Gastroesophageal sphincter (tissue), 4 donors: ENCODE results near the gene METAP1D. TPM values are rescaled to one million over a fixed set of nuclear protein-coding genes. Genes with fewer than 3 reads are reported as not detected.
"Not testable (repeated sequence)": the region's sequence is repeated elsewhere in the genome, so short reads cannot be mapped to it uniquely, and the experiment has no call there.

ENCODE experiments used
- ATAC-seq: fragments of 150-250 bp; one replicate; pipeline ENCODE4 v1.9.1; 2016; ENCODE audit warnings: mild to moderate bottlenecking, moderate library complexity
- H3K27ac ChIP-seq, 4 donors: fragments of 200-600 bp; sonication (generic) in 3 of 4; 1 replicate in 3 of 4; 2 replicates in 1 of 4; pipeline ENCODE4 v1.5.1; 2016 to 2019
- H3K27me3 ChIP-seq: fragments of 200-600 bp; sonication (generic); one replicate; pipeline ENCODE4 v1.5.1; 2019
- H3K36me3 ChIP-seq, 2 donors: fragments of 200-600 bp; sonication (generic); one replicate each; pipeline ENCODE4 v1.5.1; 2019; ENCODE audit warnings: control low read depth in 1 of 2
- H3K4me1 ChIP-seq, 3 donors: fragments of 200-600 bp; sonication (generic); 1 replicate in 2 of 3; 2 replicates in 1 of 3; pipeline ENCODE4 v1.5.1; 2016 to 2019; ENCODE audit warnings: control low read depth in 2 of 3
- H3K4me3 ChIP-seq, 2 donors: fragments of 200-600 bp; sonication (generic); one replicate each; pipeline ENCODE4 v1.5.1; 2019; ENCODE audit warnings: mild to moderate bottlenecking in 1 of 2, moderate library complexity in 1 of 2
- H3K9me3 ChIP-seq, 3 donors: fragments of 200-600 bp; sonication (generic); one replicate each; pipeline ENCODE4 v1.5.1; 2017 to 2019; ENCODE audit warnings: control low read depth in 2 of 3
- CTCF ChIP-seq, 4 experiments: fragments of 200-600 bp in 2 of 4; fragments of 450-650 bp in 2 of 4; sonication (generic) in 1 of 4; IDR thresholded peaks; one replicate each; pipeline ENCODE4 v1.5.1; 2017 to 2019; ENCODE audit warnings: antibody characterized with exemption in 4 of 4, mild to moderate bottlenecking in 2 of 4, moderate library complexity in 2 of 4
- EP300 ChIP-seq: sonication (generic); formaldehyde crosslinking; IDR thresholded peaks from one replicate; pipeline ENCODE4 v1.6.1; 2017; ENCODE audit warnings: antibody characterized with exemption, mild to moderate bottlenecking
- POLR2A ChIP-seq, 2 donors: fragments of 450-650 bp; IDR thresholded peaks; one replicate each; pipeline ENCODE4 v1.6.1; 2017; ENCODE audit warnings: antibody characterized with exemption in 2 of 2, mild to moderate bottlenecking in 2 of 2, moderate library complexity in 1 of 2
- POLR2AphosphoS5 ChIP-seq: sonication (generic); formaldehyde crosslinking; IDR thresholded peaks from one replicate; pipeline ENCODE4 v1.6.1; 2017; ENCODE audit warnings: antibody characterized with exemption
- WGBS, 2 donors: methylation state at CpG; one replicate each; pipeline ENCODE4 v1.1.5; 2018; ENCODE audit warnings: low coverage in 1 of 2; 5-methylcytosine and 5-hydroxymethylcytosine counted together
- total RNA-seq, 4 donors: library from RNA; depleted of rRNA; stranded (reverse); fragments of >200 nt; gene quantifications; one replicate each; pipeline ENCODE4 v1.1.0, GENCODE V29; 2016

The METAP1D gene
- total RNA-seq, 4 donors from 2014 or later: 1.8 to 9.2 (median 4.2) TPM

- peaks cover 0 to 62% of the 10 kb centered on the region in 2 donors for H3K36me3 ChIP-seq
Observed at GRCh38 chr2:171972329-171972982, 27.3 kb upstream of the METAP1D start.

DNA sequence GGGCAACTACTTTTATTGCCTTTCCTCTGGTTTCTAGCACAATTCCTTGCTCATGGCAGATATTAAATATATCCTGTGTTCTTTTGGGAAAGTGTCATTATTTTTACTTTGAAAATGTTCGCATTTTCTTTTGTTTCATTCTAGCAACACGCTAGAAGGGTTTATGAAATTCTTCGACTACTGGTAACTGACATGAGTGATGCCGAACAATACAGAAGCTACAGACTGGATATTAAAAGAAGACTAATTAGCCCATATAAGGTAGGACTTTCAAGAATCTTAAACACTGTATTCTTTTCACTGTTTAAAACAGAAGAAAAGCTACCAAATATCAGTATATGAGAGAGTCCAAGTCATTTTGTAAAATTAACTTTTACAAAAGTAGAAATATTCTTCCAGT lies 20.6 kb upstream of the METAP1D start:
- TF ChIP-seq EP300 (no peak), POLR2A (IDR thresholded peaks at IDR 0.05) (no peak), CTCF (IDR thresholded peaks at IDR 0.05) (no peak), POLR2AphosphoS5 (no peak)
- no peak overlapping the region for H3K4me3 ChIP-seq
- no peaks in the 10 kb centered on the region for H3K4me1 ChIP-seq
- no peak for ATAC-seq
- no peak overlapping the region for H3K27ac ChIP-seq
- no peaks in the 10 kb centered on the region for H3K9me3 ChIP-seq
- H3K27me3 ChIP-seq: no peaks in the 10 kb centered on the region
- WGBS, 2 donors: 83 to 97% methylated on average over 3 to 4 of the region's 4 CpGs
- peaks cover 0 to 80% of the 10 kb centered on the region in 2 donors for H3K36me3 ChIP-seq

More at GRCh38 chr2:171972329-171972982, 27.3 kb upstream of the METAP1D start:
- Histone ChIP-seq H3K4me3 (no peak overlapping the region), H3K27ac (no peak overlapping the region), H3K27me3 (no peaks in the 10 kb centered on the region), H3K4me1 (no peaks in the 10 kb centered on the region), H3K9me3 (no peaks in the 10 kb centered on the region)
- no peak for ATAC-seq
- WGBS, 2 donors: 92 to 100% methylated on average over 1 to 2 of the region's 2 CpGs
- TF ChIP-seq EP300 (no peak), POLR2AphosphoS5 (no peak), CTCF (IDR thresholded peaks at IDR 0.05) (no peak), POLR2A (IDR thresholded peaks at IDR 0.05) (no peak)

GRCh38 chr2:171983924-171984323 lies 15.8 kb upstream of the METAP1D start:
- peaks cover 0 to 54% of the 10 kb centered on the region in 2 donors for H3K36me3 ChIP-seq
- 100% methylated on average over 1 of the region's 1 CpG; no CpG with 5 or more reads in 1 of the 2 donors for WGBS, 2 donors
- not testable (repeated sequence) for H3K4me1 ChIP-seq, H3K27ac ChIP-seq, H3K4me3 ChIP-seq, ATAC-seq, H3K9me3 ChIP-seq, H3K27me3 ChIP-seq

DNA sequence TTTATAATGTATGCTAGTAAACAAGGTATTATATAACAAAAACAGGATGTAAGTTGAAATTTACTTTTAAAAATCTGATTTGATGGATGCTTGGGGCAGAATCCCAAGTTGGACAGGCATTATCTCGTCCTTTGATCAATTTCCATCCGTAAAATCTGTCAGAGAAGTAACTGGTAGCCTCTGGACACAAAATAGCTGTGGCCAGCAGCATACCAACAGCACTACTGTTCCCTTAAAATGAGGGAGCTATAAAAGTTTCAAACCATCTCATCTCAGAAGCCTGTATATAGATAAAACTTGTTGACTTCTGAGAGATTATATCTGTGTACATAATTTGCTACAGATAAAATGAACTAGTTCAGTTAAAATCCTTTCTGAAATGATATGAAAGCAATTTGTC lies 14.7 kb upstream of the METAP1D start:
- Histone ChIP-seq H3K4me1 (no peaks in the 10 kb centered on the region), H3K4me3 (no peak overlapping the region), H3K27me3 (no peaks in the 10 kb centered on the region), H3K27ac (no peak overlapping the region), H3K36me3 (peaks cover 0 to 43% of the 10 kb centered on the region in 2 donors), H3K9me3 (no peaks in the 10 kb centered on the region)
- 79 to 97% methylated on average over 2 of the region's 2 CpGs for WGBS, 2 donors
- TF ChIP-seq CTCF (IDR thresholded peaks at IDR 0.05): no peak
- ATAC-seq: no peak

DNA sequence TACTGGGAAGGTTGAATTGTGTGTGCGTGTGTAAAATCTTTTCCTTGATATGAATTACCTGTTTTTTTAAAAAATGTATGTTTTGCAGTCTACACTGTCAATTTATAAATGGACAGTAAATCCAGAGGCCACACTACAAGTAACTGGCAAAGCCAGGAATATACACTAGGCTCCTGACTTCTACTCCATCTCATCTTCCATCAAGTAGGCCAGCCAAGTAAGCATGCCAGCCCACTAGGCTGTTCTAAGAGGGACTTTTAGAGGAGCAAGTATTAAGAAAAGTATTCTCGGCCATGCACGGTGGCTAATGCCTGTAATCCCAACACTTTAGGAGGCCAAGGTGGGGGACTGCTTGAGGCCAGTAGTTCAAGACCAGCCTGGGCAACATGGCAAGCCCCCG lies 13.0 kb upstream of the METAP1D start:
- 81 to 94% methylated on average over 3 to 4 of the region's 4 CpGs for WGBS, 2 donors
- Histone ChIP-seq H3K27me3 (no peaks in the 10 kb centered on the region), H3K9me3 (no peaks in the 10 kb centered on the region), H3K27ac (no peak overlapping the region), H3K4me1 (no peaks in the 10 kb centered on the region), H3K4me3 (no peak overlapping the region), H3K36me3 (peaks cover 0 to 26% of the 10 kb centered on the region in 2 donors)
- no peak for ATAC-seq
- no peak for TF ChIP-seq CTCF (IDR thresholded peaks at IDR 0.05)
- no peak for TF ChIP-seq POLR2A (IDR thresholded peaks at IDR 0.05)
- no peak for TF ChIP-seq POLR2AphosphoS5
- TF ChIP-seq EP300: no peak
